Smooth muscle cell (in vitro differentiated cells): ENCODE results near the gene ZNF775. TPM values are rescaled to one million over a fixed set of nuclear protein-coding genes. Genes with fewer than 3 reads are reported as not detected.

Experiments used
- DNase-seq: peaks from one replicate; lab custom pipeline; 2025; ENCODE audit not compliant: unreplicated experiment; lab: John Stamatoyannopoulos, UW
- H2AFZ ChIP-seq: fragments of 200-600 bp; sonication (generic); 2 replicates; pipeline ENCODE4 v1.6.0; 2016; ENCODE audit warnings: antibody characterized with exemption, low read depth, mild to moderate bottlenecking
- H3F3A ChIP-seq: fragments of 200-600 bp; sonication (generic); 2 replicates; pipeline ENCODE4 v1.6.0; 2017; ENCODE audit warnings: antibody characterized with exemption, low read depth
- H3K27ac ChIP-seq: fragments of 200-600 bp; sonication (generic); 2 replicates; pipeline ENCODE4 v1.5.1; 2016; ENCODE audit warnings: low read depth, mild to moderate bottlenecking
- H3K27me3 ChIP-seq: fragments of 200-600 bp; sonication (generic); 2 replicates; pipeline ENCODE4 v1.6.1; 2016; ENCODE audit warnings: low read depth, mild to moderate bottlenecking
- H3K36me3 ChIP-seq: fragments of 200-600 bp; sonication (generic); 2 replicates; pipeline ENCODE4 v1.5.1; 2016; ENCODE audit warnings: low read depth
- H3K4me1 ChIP-seq: fragments of 200-600 bp; sonication (generic); 2 replicates; pipeline ENCODE4 v1.5.1; 2016; ENCODE audit warnings: low read depth
- H3K4me2 ChIP-seq: fragments of 200-600 bp; sonication (generic); 2 replicates; pipeline ENCODE4 v1.6.0; 2016; ENCODE audit warnings: mild to moderate bottlenecking
- H3K4me3 ChIP-seq: fragments of 200-600 bp; sonication (generic); 2 replicates; pipeline ENCODE4 v1.5.1; 2016; ENCODE audit warnings: mild to moderate bottlenecking
- H3K79me2 ChIP-seq: fragments of 200-600 bp; sonication (generic); 2 replicates; pipeline ENCODE4 v1.6.0; 2016; ENCODE audit warnings: low read depth, mild to moderate bottlenecking
- H3K9ac ChIP-seq: fragments of 200-600 bp; sonication (generic); 2 replicates; pipeline ENCODE4 v1.6.0; 2016; ENCODE audit warnings: low read depth
- H3K9me3 ChIP-seq: fragments of 200-600 bp; sonication (generic); replicated peaks from 2 replicates; pipeline ENCODE4 v1.5.1; 2016; ENCODE audit warnings: low read depth
- H4K20me1 ChIP-seq: fragments of 200-600 bp; sonication (generic); 2 replicates; pipeline ENCODE4 v1.6.0; 2016; ENCODE audit warnings: low read depth
- WGBS: methylation state at CpG from one replicate; pipeline ENCODE4 v1.1.7; 2016; ENCODE audit warnings: low lambda C conversion rate; 5-methylcytosine and 5-hydroxymethylcytosine counted together
- polyA plus RNA-seq: library from polyadenylated mRNA; unstranded; fragments of >200 nt; fragmentation: Nextera tagmentation; extraction: Ambion mirVana; gene quantifications from 2 replicates; pipeline ENCODE4 v1.2.1, GENCODE V29; 2016
- total RNA-seq: library from RNA; depleted of rRNA; stranded (reverse); fragments of >200 nt; gene quantifications from 2 replicates; pipeline ENCODE4 v1.2.3, GENCODE V29; 2014
- TF ChIP-seq, protein P1 (sequence below): fragments of 200-600 bp; sonication (generic); IDR thresholded peaks from 2 replicates; pipeline ENCODE4 v1.5.1; 2017; ENCODE audit warnings: borderline replicate concordance, mild to moderate bottlenecking, antibody characterized with exemption; ENCODE audit not compliant: insufficient read depth, poor library complexity, severe bottlenecking

Gene ZNF775
- total and polyA plus RNA-seq, 2 experiments from 2014 or later = 5.9 to 23.8 TPM

DNA sequence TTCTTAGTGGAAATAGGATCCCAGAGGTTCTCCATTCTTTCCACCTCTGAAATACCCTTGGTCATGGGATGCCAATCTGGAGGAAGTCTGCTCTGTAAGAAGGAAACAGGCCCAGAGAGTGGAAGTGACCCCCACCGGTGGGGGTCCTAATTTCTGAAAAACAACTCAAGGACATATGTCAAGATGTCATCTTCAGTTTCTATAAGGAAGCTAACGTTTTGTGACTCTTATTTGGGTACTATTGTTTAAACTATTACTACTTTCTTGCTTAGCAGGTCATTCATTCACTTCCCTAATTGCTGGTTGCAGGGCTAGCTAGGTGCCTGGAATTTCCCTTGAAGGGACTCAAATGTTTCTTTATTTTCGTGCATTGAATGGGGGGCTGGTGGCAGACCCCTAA, 1.9 kb upstream of the ZNF775 start:
- H3K27me3 ChIP-seq = no peaks in the 10 kb centered on the region
- H3K79me2 ChIP-seq = peaks cover 43% of the 10 kb centered on the region
- no peak overlapping the region for H3K4me3 ChIP-seq
- no peaks in the 10 kb centered on the region for H3K36me3 ChIP-seq
- no peaks in the 10 kb centered on the region for H3K9me3 ChIP-seq
- DNase-seq = no peak
- no peak overlapping the region for H3K27ac ChIP-seq
- peaks cover 27% of the 10 kb centered on the region for H3F3A ChIP-seq
- H3K4me1 ChIP-seq = peaks cover 32% of the 10 kb centered on the region
- TF ChIP-seq, protein P1, sequence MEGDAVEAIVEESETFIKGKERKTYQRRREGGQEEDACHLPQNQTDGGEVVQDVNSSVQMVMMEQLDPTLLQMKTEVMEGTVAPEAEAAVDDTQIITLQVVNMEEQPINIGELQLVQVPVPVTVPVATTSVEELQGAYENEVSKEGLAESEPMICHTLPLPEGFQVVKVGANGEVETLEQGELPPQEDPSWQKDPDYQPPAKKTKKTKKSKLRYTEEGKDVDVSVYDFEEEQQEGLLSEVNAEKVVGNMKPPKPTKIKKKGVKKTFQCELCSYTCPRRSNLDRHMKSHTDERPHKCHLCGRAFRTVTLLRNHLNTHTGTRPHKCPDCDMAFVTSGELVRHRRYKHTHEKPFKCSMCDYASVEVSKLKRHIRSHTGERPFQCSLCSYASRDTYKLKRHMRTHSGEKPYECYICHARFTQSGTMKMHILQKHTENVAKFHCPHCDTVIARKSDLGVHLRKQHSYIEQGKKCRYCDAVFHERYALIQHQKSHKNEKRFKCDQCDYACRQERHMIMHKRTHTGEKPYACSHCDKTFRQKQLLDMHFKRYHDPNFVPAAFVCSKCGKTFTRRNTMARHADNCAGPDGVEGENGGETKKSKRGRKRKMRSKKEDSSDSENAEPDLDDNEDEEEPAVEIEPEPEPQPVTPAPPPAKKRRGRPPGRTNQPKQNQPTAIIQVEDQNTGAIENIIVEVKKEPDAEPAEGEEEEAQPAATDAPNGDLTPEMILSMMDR = no peak
- H3K4me2 ChIP-seq = no peak overlapping the region
- H3K9ac ChIP-seq = no peak overlapping the region
- 71% methylated on average over 3 of the region's 3 CpGs for WGBS
- peaks cover 24% of the 10 kb centered on the region for H4K20me1 ChIP-seq
- no peak overlapping the region for H2AFZ ChIP-seq

DNA sequence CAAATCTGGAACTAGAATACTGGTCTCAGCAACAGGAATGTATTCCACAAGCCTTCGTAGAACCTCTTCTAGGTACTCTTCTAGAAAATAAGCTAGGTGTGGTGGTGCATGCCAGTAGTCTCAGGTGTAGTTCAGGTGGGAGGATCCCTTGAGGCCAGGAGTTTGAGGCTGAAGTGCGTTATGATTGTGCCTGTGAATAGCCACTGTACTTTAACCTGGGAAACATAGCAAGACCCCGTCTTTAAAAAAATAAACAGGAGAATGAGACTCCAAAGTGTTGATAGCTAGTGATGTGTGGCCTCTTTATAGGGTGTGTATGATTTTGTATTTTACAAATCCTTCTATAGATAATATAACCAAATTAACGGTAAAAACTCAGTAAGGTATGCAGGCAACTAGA, 1.5 kb upstream of the ZNF775 start:
- H2AFZ ChIP-seq = no peak overlapping the region
- H3F3A ChIP-seq = peaks cover 27% of the 10 kb centered on the region

DNA sequence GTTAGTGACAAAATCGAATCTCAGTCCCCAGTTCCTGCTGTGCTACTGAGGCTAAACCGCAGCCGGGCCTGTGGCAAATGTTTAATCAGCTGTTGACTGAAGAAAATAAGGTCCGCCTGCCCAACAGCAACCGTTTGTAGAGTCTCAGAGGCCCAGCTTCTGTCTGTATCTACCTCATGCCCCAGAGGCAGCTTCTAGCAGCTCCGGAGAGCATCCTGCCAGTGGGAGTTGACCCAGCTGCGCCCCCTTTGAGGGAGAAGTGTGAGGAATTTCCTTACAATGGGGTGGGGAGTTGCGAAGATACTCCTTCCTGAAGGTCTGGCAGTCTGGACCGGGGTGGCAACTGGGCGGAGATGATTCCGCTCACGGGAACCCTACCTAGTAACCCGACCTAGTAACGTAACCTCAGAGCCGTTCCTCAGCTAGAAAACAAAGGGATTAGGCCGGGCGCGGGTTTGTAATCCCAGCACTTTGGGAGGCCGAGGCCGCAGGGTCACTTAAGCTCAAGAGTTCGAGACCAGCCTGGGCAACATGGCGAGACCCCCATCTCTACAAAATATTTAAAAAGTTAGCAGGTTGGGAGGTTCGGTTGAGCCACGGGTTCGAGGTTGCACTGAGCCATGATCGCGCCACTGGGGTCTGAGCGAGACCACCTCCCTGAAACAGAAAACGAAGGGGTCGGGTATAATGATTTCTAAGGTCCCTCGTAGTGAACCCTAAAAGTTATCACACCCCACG, 846 bp upstream of the ZNF775 start:
- Histone ChIP-seq H3K27me3 (no peaks in the 10 kb centered on the region), H3K4me2 (peak overlapping the region; percentile 83), H3K36me3 (no peaks in the 10 kb centered on the region), H3K27ac (peak overlapping the region; percentile 26), H3K4me1 (peaks cover 41% of the 10 kb centered on the region), H3K79me2 (peaks cover 36% of the 10 kb centered on the region), H3K4me3 (peak overlapping the region; percentile 96), H3K9ac (peak overlapping the region; percentile 82), H3F3A (peaks cover 27% of the 10 kb centered on the region), H4K20me1 (peaks cover 32% of the 10 kb centered on the region), H2AFZ (peak overlapping the region; percentile 85), H3K9me3 (no peaks in the 10 kb centered on the region)
- DNase-seq = no peak
- TF ChIP-seq, protein P1 = no peak
- WGBS = 3% methylated on average over 32 of the region's 32 CpGs

More for the DNA sequence above, 1.5 kb upstream of the ZNF775 start:
- no peaks in the 10 kb centered on the region for H3K36me3 ChIP-seq
- H3K4me3 ChIP-seq = no peak overlapping the region
- 57% methylated on average over 4 of the region's 4 CpGs for WGBS
- H3K27me3 ChIP-seq = no peaks in the 10 kb centered on the region
- peaks cover 39% of the 10 kb centered on the region for H3K79me2 ChIP-seq
- H4K20me1 ChIP-seq = peaks cover 29% of the 10 kb centered on the region
- peaks cover 35% of the 10 kb centered on the region for H3K4me1 ChIP-seq
- H3K4me2 ChIP-seq = no peak overlapping the region
- no peaks in the 10 kb centered on the region for H3K9me3 ChIP-seq
- H3K27ac ChIP-seq = peak overlapping the region; percentile 26
- DNase-seq = no peak
- H3K9ac ChIP-seq = no peak overlapping the region
- TF ChIP-seq, protein P1 = no peak
